GM18951 (cell line): ENCODE measurements around the gene AHI1.

Experiments used
- POLR2A ChIP-seq: IDR thresholded peaks from 4 replicates; pipeline ENCODE4 v1.6.1; 2011; ENCODE audit warnings: mild to moderate bottlenecking; ENCODE audit not compliant: insufficient read length, insufficient read depth; ENCODE audit errors: extremely low read depth
- in situ Hi-C: fragments of 300-500 bp; cut with MboI; formaldehyde crosslinking; loops from one replicate; pipeline ENCODE4 v1.12.0; 2022; ENCODE audit warnings: low sequenced_read_pairs, mixed read lengths, inconsistent platforms; ENCODE audit not compliant: unreplicated experiment

AHI1 gene

GRCh38 chr6:135274561-135275293 is 222.8 kb downstream of the AHI1 start:
- no peak for TF ChIP-seq POLR2A
- in situ Hi-C loops: no loop called here

GRCh38 chr6:135271626-135272025 is 225.9 kb downstream of the AHI1 start:
- in situ Hi-C loops: no loop called here
- TF ChIP-seq POLR2A: no peak

GRCh38 chr6:135270676-135271536 is 226.6 kb downstream of the AHI1 start:
- in situ Hi-C loops: no loop called here
- TF ChIP-seq POLR2A: no peak

GRCh38 chr6:135269481-135269891 is 228.1 kb downstream of the AHI1 start:
- TF ChIP-seq POLR2A: no peak
- in situ Hi-C loops: no loop called here

GRCh38 chr6:135268740-135269139 is 228.8 kb downstream of the AHI1 start:
- in situ Hi-C loops: no loop called here
- no peak for TF ChIP-seq POLR2A

GRCh38 chr6:135268263-135268662 is 229.3 kb downstream of the AHI1 start:
- no peak for TF ChIP-seq POLR2A
- in situ Hi-C loops: no loop called here

- TF ChIP-seq POLR2A: no peak
- in situ Hi-C loops: no loop called here
Observed at GRCh38 chr6:135267085-135267484, 230.5 kb downstream of the AHI1 start.

GRCh38 chr6:135266675-135267074 is 230.9 kb downstream of the AHI1 start:
- in situ Hi-C loops: no loop called here
- TF ChIP-seq POLR2A: no peak

- in situ Hi-C loops: no loop called here
- TF ChIP-seq POLR2A: no peak
Observed at GRCh38 chr6:135265278-135265677, 232.3 kb downstream of the AHI1 start.

GRCh38 chr6:135261872-135262725 is 235.4 kb downstream of the AHI1 start:
- in situ Hi-C loops: no loop called here
- no peak for TF ChIP-seq POLR2A

GRCh38 chr6:135260612-135261011 is 236.9 kb downstream of the AHI1 start:
- no peak for TF ChIP-seq POLR2A
- in situ Hi-C loops: no loop called here

GRCh38 chr6:135258970-135259369 is 238.6 kb downstream of the AHI1 start:
- TF ChIP-seq POLR2A: no peak
- in situ Hi-C loops: no loop called here
